Mucosa of descending colon (tissue), 3 donors: ENCODE data around the gene TGFBR2. TPM values are rescaled to one million over a fixed set of nuclear protein-coding genes. Genes with fewer than 3 reads are reported as not detected.

ENCODE experiments used
- ATAC-seq: fragments of 200-7000 bp; cut with Tn5 transposase; one replicate; pipeline ENCODE4 v1.9.1; 2020; ENCODE audit warnings: mild to moderate bottlenecking, moderate library complexity
- DNase-seq, 3 donors: peaks; one replicate each; pipeline ENCODE4 v3.0.0-alpha.2; 2020
- H3K36me3 ChIP-seq: fragments of 200-600 bp; one replicate; pipeline ENCODE4 v1.8.0; 2021; ENCODE audit warnings: low read depth, mild to moderate bottlenecking
- H3K4me1 ChIP-seq: fragments of 200-600 bp; one replicate; pipeline ENCODE4 v1.8.0; 2021; ENCODE audit warnings: low read depth, mild to moderate bottlenecking
- H3K4me3 ChIP-seq: fragments of 200-600 bp; one replicate; pipeline ENCODE4 v1.8.0; 2021; ENCODE audit warnings: mild to moderate bottlenecking
- H3K9me3 ChIP-seq: fragments of 200-600 bp; one replicate; pipeline ENCODE4 v1.8.0; 2021; ENCODE audit warnings: mild to moderate bottlenecking
- intact Hi-C, 2 donors: fragments of 100-400 bp; cut with DNase I in 1 of 2; cut with micrococcal nuclease in 1 of 2; formaldehyde crosslinking; loops; one replicate each; pipeline versions ENCODE4 v1.11.0 to v1.11.1; 2022; cut with DNase I, micrococcal nuclease
- total RNA-seq, 3 donors: library from RNA; stranded (reverse); fragmentation: NEBNext Ultra II Directional in 2 of 3; extraction: Animal tissue kit (Norgen Biotek cat#: 25700) in 2 of 3; gene quantifications; one replicate each; pipeline versions ENCODE4 v1.2.1 to v1.2.4, GENCODE V29; 2021 to 2023
- TF ChIP-seq, protein P1 (sequence below): fragments of 200-600 bp; IDR thresholded peaks from one replicate; pipeline ENCODE4 v1.8.0; 2022; ENCODE audit warnings: antibody characterized with exemption, mild to moderate bottlenecking
- donor health status: DM: no; HTN: no; CAD: no; lungs with moderate emphysema.
- donor health status: DM: no; HTN: no; CAD: no.
- donor health status: DM: no; HTN: yes; CAD: no.

Gene TGFBR2
- total RNA-seq, 3 donors from 2014 or later, result 39.0 to 134 (median 71.4) TPM

DNA sequence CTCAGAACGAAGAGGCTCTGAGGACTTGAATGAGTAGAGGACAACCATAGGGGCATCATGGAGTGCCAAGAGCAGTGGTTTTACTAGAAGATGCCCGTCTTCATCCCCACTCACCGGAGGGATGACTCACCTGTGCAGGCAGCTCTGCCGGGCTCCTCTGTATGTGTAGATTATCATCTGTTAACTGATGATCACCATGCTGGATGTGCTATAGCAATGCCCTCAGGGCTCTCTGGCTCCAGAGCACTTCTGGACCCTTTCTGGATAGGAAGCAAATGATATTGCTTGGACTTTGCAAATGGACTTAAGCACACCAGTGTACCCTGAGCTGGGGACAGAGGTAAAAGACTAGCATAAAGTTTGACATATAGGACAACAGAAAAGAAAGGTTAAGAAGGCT is 10.2 kb upstream of the TGFBR2 start:
- no peak for DNase-seq
- intact Hi-C loops, result no loop called here

GRCh38 chr3:30597131-30597768 is 9.2 kb upstream of the TGFBR2 start:
- Histone ChIP-seq H3K36me3 (no peaks in the 10 kb centered on the region), H3K4me1 (peaks cover 5% of the 10 kb centered on the region), H3K9me3 (peaks cover 2% of the 10 kb centered on the region), H3K4me3 (no peak overlapping the region)
- ATAC-seq (peak; percentile 98), DNase-seq (no peak)
- intact Hi-C loops, result no loop called here
- TF ChIP-seq, protein P1, sequence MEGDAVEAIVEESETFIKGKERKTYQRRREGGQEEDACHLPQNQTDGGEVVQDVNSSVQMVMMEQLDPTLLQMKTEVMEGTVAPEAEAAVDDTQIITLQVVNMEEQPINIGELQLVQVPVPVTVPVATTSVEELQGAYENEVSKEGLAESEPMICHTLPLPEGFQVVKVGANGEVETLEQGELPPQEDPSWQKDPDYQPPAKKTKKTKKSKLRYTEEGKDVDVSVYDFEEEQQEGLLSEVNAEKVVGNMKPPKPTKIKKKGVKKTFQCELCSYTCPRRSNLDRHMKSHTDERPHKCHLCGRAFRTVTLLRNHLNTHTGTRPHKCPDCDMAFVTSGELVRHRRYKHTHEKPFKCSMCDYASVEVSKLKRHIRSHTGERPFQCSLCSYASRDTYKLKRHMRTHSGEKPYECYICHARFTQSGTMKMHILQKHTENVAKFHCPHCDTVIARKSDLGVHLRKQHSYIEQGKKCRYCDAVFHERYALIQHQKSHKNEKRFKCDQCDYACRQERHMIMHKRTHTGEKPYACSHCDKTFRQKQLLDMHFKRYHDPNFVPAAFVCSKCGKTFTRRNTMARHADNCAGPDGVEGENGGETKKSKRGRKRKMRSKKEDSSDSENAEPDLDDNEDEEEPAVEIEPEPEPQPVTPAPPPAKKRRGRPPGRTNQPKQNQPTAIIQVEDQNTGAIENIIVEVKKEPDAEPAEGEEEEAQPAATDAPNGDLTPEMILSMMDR, result no peak

More for the DNA sequence above, 10.2 kb upstream of the TGFBR2 start:
- H3K36me3 ChIP-seq, result no peaks in the 10 kb centered on the region
- no peak for ATAC-seq
- H3K4me3 ChIP-seq, result no peak overlapping the region
- TF ChIP-seq, protein P1, result no peak
- peaks cover 2% of the 10 kb centered on the region for H3K9me3 ChIP-seq
- peaks cover 5% of the 10 kb centered on the region for H3K4me1 ChIP-seq

GRCh38 chr3:30597769-30598134 is 8.6 kb upstream of the TGFBR2 start:
- no peak overlapping the region for H3K4me3 ChIP-seq
- no peaks in the 10 kb centered on the region for H3K36me3 ChIP-seq
- ATAC-seq, result no peak
- DNase-seq, result no peak
- intact Hi-C loops, result no loop called here
- H3K4me1 ChIP-seq, result peaks cover 5% of the 10 kb centered on the region
- H3K9me3 ChIP-seq, result peaks cover 2% of the 10 kb centered on the region
- TF ChIP-seq, protein P1, result no peak

GRCh38 chr3:30598668-30599545 is 7.5 kb upstream of the TGFBR2 start:
- ATAC-seq, result no peak
- Histone ChIP-seq H3K4me1 (peaks cover 5% of the 10 kb centered on the region), H3K4me3 (no peak overlapping the region), H3K36me3 (no peaks in the 10 kb centered on the region), H3K9me3 (no peaks in the 10 kb centered on the region)
- DNase-seq, result no peak
- intact Hi-C loops, result no loop called here
- TF ChIP-seq, protein P1, result no peak

GRCh38 chr3:30600572-30600971 is 5.8 kb upstream of the TGFBR2 start:
- TF ChIP-seq, protein P1, result no peak
- Histone ChIP-seq H3K4me1 (peaks cover 7% of the 10 kb centered on the region), H3K4me3 (no peak overlapping the region), H3K36me3 (no peaks in the 10 kb centered on the region), H3K9me3 (no peaks in the 10 kb centered on the region)
- DNase-seq (no peak), ATAC-seq (no peak)
- intact Hi-C loops, result no loop called here
